HG02642 (cell line): ENCODE measurements around the gene C11orf91.
"Not testable (repeated sequence)": the region's sequence is repeated elsewhere in the genome, so short reads cannot be mapped to it uniquely, and the experiment has no call there.

Source experiments
- ATAC-seq: cut with Tn5 transposase; IDR thresholded peaks from one replicate; pipeline ENCODE4 v1.9.1; 2021; ENCODE audit warnings: mild to moderate bottlenecking; ENCODE audit not compliant: unreplicated experiment, poor library complexity

Gene C11orf91

GRCh38 chr11:33700502-33701271 lies at the start of gene C11orf91:
TSS of gene C11orf91 (minus strand) at chr11:33700826. CDS start at chr11:33700740, 86 bp downstream.
- peak; percentile 97 for ATAC-seq

- no peak for ATAC-seq
These were observed 47.4 kb upstream of the C11orf91 start for GRCh38 chr11:33747979-33748378.

- no peak for ATAC-seq
These were observed 42.7 kb upstream of the C11orf91 start for GRCh38 chr11:33743291-33743690.

- no peak for ATAC-seq
These were observed 41.7 kb upstream of the C11orf91 start for GRCh38 chr11:33742249-33742851.

GRCh38 chr11:33741806-33742205 lies 41.2 kb upstream of the C11orf91 start:
- no peak for ATAC-seq

GRCh38 chr11:33737362-33737821 lies 36.8 kb upstream of the C11orf91 start:
- ATAC-seq: no peak

GRCh38 chr11:33736148-33736812 lies 35.7 kb upstream of the C11orf91 start, which contains the start of gene CD59:
TSS of gene CD59 (minus strand) at chr11:33736423. CDS start at chr11:33722445, 13,978 bp downstream.
- ATAC-seq: peak; percentile 65

GRCh38 chr11:33735271-33736147 lies 34.9 kb upstream of the C11orf91 start:
- ATAC-seq: peak; percentile 65

- no peak for ATAC-seq
These were observed 34.0 kb upstream of the C11orf91 start for GRCh38 chr11:33734441-33735270.

GRCh38 chr11:33733980-33734379 lies 33.4 kb upstream of the C11orf91 start:
- no peak for ATAC-seq

- ATAC-seq: no peak
These were observed 31.3 kb upstream of the C11orf91 start for GRCh38 chr11:33731723-33732531.

GRCh38 chr11:33730716-33731115 lies 30.1 kb upstream of the C11orf91 start:
- no peak for ATAC-seq

GRCh38 chr11:33729072-33729664 lies 28.5 kb upstream of the C11orf91 start:
- ATAC-seq: not testable (repeated sequence)

GRCh38 chr11:33727539-33727938 lies 26.9 kb upstream of the C11orf91 start:
- ATAC-seq: not testable (repeated sequence)

GRCh38 chr11:33725496-33725895 lies 24.9 kb upstream of the C11orf91 start:
- ATAC-seq: no peak

GRCh38 chr11:33724644-33725035 lies 24.0 kb upstream of the C11orf91 start:
- ATAC-seq: no peak

- ATAC-seq: peak; percentile 17
These were observed 22.7 kb upstream of the C11orf91 start for GRCh38 chr11:33723238-33723881.
